ENCODE results near the gene MRPL54.

Gene MRPL54

DNA sequence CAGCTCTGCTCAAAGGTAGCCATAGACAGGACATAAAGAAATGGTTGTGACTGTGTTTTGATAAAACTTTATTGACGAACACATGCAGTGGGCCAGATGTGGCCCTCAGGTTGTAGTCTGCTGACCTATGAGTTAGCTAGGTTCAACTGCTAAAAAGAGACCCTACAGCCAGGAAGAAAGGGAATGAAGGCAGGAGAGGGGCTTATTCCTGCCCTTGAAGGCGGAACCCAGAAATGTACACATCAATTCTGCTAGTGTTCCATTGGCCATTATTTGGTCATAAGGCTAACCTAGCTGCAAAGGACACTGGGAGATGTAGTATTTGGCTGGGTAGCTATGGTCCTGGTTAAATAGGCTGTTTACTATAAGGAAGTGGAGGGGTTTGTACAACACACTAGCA lies 19.0 kb upstream of the MRPL54 start:
- H3K4me3 ChIP-seq (ENCODE audit: low read depth, low read length), result no peak overlapping the region
- TF ChIP-seq, protein P1, sequence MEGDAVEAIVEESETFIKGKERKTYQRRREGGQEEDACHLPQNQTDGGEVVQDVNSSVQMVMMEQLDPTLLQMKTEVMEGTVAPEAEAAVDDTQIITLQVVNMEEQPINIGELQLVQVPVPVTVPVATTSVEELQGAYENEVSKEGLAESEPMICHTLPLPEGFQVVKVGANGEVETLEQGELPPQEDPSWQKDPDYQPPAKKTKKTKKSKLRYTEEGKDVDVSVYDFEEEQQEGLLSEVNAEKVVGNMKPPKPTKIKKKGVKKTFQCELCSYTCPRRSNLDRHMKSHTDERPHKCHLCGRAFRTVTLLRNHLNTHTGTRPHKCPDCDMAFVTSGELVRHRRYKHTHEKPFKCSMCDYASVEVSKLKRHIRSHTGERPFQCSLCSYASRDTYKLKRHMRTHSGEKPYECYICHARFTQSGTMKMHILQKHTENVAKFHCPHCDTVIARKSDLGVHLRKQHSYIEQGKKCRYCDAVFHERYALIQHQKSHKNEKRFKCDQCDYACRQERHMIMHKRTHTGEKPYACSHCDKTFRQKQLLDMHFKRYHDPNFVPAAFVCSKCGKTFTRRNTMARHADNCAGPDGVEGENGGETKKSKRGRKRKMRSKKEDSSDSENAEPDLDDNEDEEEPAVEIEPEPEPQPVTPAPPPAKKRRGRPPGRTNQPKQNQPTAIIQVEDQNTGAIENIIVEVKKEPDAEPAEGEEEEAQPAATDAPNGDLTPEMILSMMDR (IDR thresholded peaks at IDR 0.05; ENCODE audit: low read depth, low read length), result no peak

DNA sequence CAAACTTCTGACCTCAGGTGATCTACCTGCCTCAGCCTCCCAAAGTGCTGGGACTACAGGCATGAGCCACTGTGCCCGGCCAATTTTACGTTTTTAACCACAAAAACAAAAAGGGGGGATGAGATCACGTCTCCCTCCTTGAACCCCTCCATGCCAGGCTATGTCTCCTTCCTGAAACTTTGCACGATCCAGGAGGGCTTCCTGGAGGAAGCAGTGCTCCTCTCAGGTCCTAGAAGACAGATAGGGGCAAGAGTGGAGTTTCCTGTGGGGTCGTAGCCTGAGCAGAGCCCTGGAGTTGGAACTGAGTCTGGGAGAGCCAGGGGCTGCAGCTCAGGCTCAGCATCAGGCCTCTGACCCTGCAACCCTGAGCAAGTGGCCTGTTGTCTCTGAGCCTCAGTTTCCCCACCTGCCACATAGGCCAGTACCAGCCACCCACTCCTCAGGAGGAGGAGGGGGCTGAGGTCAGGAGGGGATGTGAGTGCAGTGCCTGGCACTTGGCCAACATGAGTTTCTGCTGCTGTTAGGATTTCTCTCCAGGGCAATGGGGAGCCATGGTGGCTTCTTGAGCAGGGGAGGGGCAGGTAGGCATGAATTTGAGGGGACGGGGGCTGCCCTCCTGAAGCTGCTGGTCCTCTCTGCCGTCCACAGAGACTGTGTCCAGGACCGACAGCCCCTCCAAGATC lies 17.0 kb upstream of the MRPL54 start:
- TF ChIP-seq, protein P1 (IDR thresholded peaks at IDR 0.05; ENCODE audit: low read depth, low read length), result no peak
- H3K4me3 ChIP-seq (ENCODE audit: low read depth, low read length), result no peak overlapping the region

DNA sequence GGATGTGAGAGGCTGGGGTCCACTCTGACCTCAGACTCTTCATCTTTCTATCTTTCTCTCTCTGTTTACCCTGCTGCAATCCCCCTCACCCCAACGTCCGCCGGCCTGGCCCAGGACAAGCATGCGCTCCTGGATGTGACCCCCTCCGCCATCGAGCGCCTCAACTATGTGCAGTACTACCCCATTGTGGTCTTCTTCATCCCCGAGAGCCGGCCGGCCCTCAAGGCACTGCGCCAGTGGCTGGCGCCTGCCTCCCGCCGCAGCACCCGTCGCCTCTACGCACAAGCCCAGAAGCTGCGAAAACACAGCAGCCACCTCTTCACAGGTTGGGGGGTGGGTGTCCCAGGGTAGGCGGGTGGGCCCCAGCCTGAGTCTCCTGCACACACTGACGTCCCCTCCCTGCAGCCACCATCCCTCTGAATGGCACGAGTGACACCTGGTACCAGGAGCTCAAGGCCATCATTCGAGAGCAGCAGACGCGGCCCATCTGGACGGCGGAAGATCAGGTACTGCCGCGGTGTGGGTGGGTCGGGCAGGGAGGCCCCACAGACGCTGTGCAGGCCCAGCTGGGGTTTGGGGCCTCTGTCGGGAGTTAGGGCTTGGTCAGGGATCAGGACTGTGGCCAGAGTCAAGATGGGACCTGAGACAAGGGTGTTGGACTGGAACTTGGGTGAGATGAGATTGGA lies 16.0 kb upstream of the MRPL54 start:
- TF ChIP-seq, protein P1 (IDR thresholded peaks at IDR 0.05; ENCODE audit: low read depth, low read length), result no peak
- H3K4me3 ChIP-seq (ENCODE audit: low read depth, low read length), result no peak overlapping the region

DNA sequence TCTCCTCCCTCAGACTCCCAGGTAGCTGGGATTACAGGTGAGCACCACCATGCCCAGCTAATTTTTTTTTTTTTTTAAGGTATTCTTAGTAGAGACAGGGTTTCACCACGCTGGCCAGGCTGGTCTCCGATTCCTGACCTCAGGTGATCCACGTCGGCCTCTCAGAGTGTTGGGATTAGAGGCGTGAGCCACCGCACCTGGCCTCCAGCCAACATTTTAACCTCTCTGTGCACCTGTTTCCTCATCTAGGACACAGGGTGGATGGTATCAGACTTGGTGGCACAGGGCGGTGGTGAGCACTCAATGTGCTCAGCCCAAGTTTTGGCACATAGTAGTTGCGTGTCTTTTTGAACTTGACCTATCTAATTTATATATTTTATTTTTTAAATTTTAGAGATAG lies 13.5 kb upstream of the MRPL54 start:
- no peak overlapping the region for H3K4me3 ChIP-seq (ENCODE audit: low read depth, low read length)

DNA sequence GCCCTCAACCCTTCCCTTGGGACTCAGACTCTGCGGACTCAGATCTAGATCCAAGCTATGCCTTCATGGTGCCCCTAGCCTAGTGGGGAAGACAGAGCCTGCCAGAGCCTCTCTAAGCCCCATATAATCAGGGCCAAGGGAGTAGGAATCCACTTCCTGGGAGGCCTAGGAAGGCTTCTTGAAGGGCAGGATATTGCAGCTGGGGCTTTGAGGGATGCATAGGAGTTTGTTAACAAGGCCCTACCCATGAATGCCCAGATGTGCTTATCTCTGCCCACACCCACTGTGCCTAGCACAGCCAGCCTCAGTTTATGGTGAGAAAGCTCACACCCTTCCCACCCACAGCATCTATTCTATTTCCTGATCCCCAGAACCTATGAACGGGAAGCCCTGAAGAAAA lies 12.3 kb upstream of the MRPL54 start:
- H3K4me3 ChIP-seq (ENCODE audit: low read depth, low read length), result no peak overlapping the region
- TF ChIP-seq, protein P1 (IDR thresholded peaks at IDR 0.05; ENCODE audit: low read depth, low read length), result no peak

More for the DNA sequence above, 13.5 kb upstream of the MRPL54 start:
- TF ChIP-seq, protein P1 (IDR thresholded peaks at IDR 0.05; ENCODE audit: low read depth, low read length), result no peak

DNA sequence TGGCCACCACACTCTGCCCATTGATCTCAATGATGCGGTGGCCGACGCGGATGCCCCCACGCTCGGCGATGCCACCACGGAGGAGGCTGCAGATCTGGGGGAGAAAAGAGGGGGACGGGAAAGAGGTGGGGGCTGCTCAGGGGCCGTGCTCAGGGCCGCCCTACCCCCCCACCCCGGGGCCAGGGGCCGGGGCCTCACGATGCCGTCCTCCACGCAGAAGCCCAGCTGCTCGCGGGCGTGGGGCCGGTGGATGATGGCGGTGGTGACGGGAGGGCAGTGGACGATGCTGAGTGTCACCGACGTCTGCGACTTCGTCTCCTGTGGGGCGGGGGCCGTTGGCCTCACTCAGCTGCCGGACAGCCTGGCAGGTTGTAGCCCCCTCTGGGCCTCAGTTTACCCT lies 11.2 kb upstream of the MRPL54 start:
- TF ChIP-seq, protein P1 (IDR thresholded peaks at IDR 0.05; ENCODE audit: low read depth, low read length), result no peak
- no peak overlapping the region for H3K4me3 ChIP-seq (ENCODE audit: low read depth, low read length)

DNA sequence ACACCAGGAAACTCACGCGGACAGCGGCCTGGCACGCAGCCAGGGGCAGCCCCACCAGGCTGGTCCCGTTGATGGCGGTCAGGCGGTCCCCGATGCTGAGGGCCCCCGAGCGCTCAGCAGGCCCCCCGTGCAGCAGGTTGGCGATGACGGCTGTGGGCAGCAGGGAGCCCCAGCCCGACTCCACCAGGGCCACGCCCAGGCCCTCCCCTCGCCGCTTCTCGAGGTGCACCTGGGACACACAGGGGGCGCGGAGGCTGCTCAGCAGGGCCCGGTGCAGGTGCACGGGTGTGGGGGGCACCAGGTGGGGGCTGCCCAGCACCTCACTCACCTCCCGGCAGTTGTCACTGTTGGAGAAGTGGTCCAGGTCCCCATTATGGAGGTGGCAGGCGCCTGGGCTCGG lies 10.0 kb upstream of the MRPL54 start:
- H3K4me3 ChIP-seq (ENCODE audit: low read depth, low read length), result no peak overlapping the region
- TF ChIP-seq, protein P1 (IDR thresholded peaks at IDR 0.05; ENCODE audit: low read depth, low read length), result no peak

Measured in WI38 (cell line).